Activated T-cell treated with anti-CD3 and anti-CD28 coated beads, Interleukin-2, amount 50 U/mL, for 48 hours (primary cell): ENCODE data around the gene SSBP2.

Source experiments
- DNase-seq, 2 experiments: peaks; one replicate each; pipeline ENCODE4 v3.0.0-alpha.2; 2020

The SSBP2 gene

GRCh38 chr5:81365541-81365940, 385.4 kb downstream of the SSBP2 start:
- DNase-seq: no peak

GRCh38 chr5:81363093-81363871, 387.6 kb downstream of the SSBP2 start:
- DNase-seq: no peak
